GM23338 (cell line): ENCODE measurements around the gene WNT2. TPM values are rescaled to one million over a fixed set of nuclear protein-coding genes. Genes with fewer than 3 reads are reported as not detected.

Experiments used
- ATAC-seq: fragments of 200-7000 bp; cut with Tn5 transposase; 3 replicates; pipeline ENCODE4 v1.9.1; 2020
- DNase-seq: peaks from one replicate; pipeline ENCODE4 v3.0.0-alpha.2; 2015; ENCODE audit warnings: low spot score
- H2AFZ ChIP-seq: fragments of 200-600 bp; sonication (generic); 2 replicates; pipeline ENCODE4 v1.8.0; 2016; ENCODE audit warnings: antibody characterized with exemption, mild to moderate bottlenecking, moderate library complexity
- H3F3A ChIP-seq: fragments of 200-600 bp; sonication (generic); replicated peaks from 2 replicates; pipeline ENCODE4 v1.8.0; 2017; ENCODE audit warnings: antibody characterized with exemption, mixed run types, low read depth
- H3K27ac ChIP-seq: fragments of 200-600 bp; sonication (generic); 2 replicates; pipeline ENCODE4 v1.6.1; 2016; ENCODE audit warnings: low read depth
- H3K27me3 ChIP-seq: fragments of 200-600 bp; sonication (generic); 2 replicates; pipeline ENCODE4 v1.8.0; 2016; ENCODE audit warnings: mild to moderate bottlenecking, mixed run types, moderate library complexity; ENCODE audit not compliant: insufficient read depth
- H3K36me3 ChIP-seq: fragments of 200-600 bp; sonication (generic); 2 replicates; pipeline ENCODE4 v1.8.0; 2016; ENCODE audit warnings: mild to moderate bottlenecking; ENCODE audit not compliant: insufficient read depth
- H3K4me1 ChIP-seq: fragments of 200-600 bp; sonication (generic); 2 replicates; pipeline ENCODE4 v1.8.0; 2016; ENCODE audit warnings: mild to moderate bottlenecking, moderate library complexity; ENCODE audit not compliant: insufficient read depth
- H3K4me2 ChIP-seq: fragments of 200-600 bp; sonication (generic); 2 replicates; pipeline ENCODE4 v1.7.1; 2017; ENCODE audit warnings: mixed run types
- H3K4me3 ChIP-seq: fragments of 200-600 bp; sonication (generic); 2 replicates; pipeline ENCODE4 v1.6.1; 2016; ENCODE audit warnings: mixed run types
- H3K79me2 ChIP-seq: fragments of 200-600 bp; sonication (generic); replicated peaks from 2 replicates; pipeline ENCODE4 v1.8.0; 2017; ENCODE audit warnings: mild to moderate bottlenecking; ENCODE audit not compliant: insufficient read depth
- H3K9me2 ChIP-seq: fragments of 200-600 bp; sonication (generic); 2 replicates; pipeline ENCODE4 v1.8.0; 2017; ENCODE audit not compliant: insufficient read depth
- H4K20me1 ChIP-seq: fragments of 200-600 bp; sonication (generic); replicated peaks from 2 replicates; pipeline ENCODE4 v1.8.0; 2017; ENCODE audit warnings: mild to moderate bottlenecking; ENCODE audit not compliant: insufficient read depth
- H3K27ac Mint-ChIP-seq: 2 replicates; pipeline ENCODE4 v1.8.0; 2020; ENCODE audit warnings: inconsistent platforms, mild to moderate bottlenecking, moderate library complexity, mixed read lengths
- H3K27me3 Mint-ChIP-seq: 3 replicates; pipeline ENCODE4 v1.8.0; 2022; ENCODE audit warnings: low read depth, mild to moderate bottlenecking, moderate library complexity, mixed read lengths, inconsistent platforms; ENCODE audit not compliant: insufficient read depth, poor library complexity
- H3K36me3 Mint-ChIP-seq: 3 replicates; pipeline ENCODE4 v1.8.0; 2021; ENCODE audit warnings: low read depth, mild to moderate bottlenecking, inconsistent platforms, moderate library complexity, mixed read lengths
- H3K4me1 Mint-ChIP-seq: 3 replicates; pipeline ENCODE4 v1.8.0; 2020; ENCODE audit warnings: mild to moderate bottlenecking, inconsistent platforms, mixed read lengths
- H3K4me3 Mint-ChIP-seq: 3 replicates; pipeline ENCODE4 v1.8.0; 2021; ENCODE audit warnings: moderate library complexity, mild to moderate bottlenecking, inconsistent platforms, mixed read lengths
- H3K9me3 Mint-ChIP-seq: 3 replicates; pipeline ENCODE4 v1.8.0; 2020; ENCODE audit warnings: moderate library complexity, mild to moderate bottlenecking, inconsistent platforms, mixed read lengths
- CTCF ChIP-seq, 2 experiments: fragments of 200-600 bp in 1 of 2; sonication (generic) in 1 of 2; conservative IDR thresholded peaks; 2 replicates each; pipeline versions ENCODE4 v1.5.1 to v1.6.1; 2016 to 2017; ENCODE audit warnings: antibody characterized with exemption in 2 of 2, low read depth in 2 of 2, mild to moderate bottlenecking in 2 of 2, moderate library complexity in 1 of 2
- ETS1 ChIP-seq: IDR thresholded peaks from 2 replicates; pipeline ENCODE4 v1.6.1; 2016; ENCODE audit warnings: antibody characterized with exemption
- EZH2 ChIP-seq: fragments of 200-600 bp; sonication (generic); IDR thresholded peaks from one replicate; pipeline ENCODE4 v1.8.0; 2017; ENCODE audit warnings: antibody characterized with exemption, mild to moderate bottlenecking, low read depth; ENCODE audit not compliant: unreplicated experiment
- EZH2phosphoT487 ChIP-seq: fragments of 200-600 bp; sonication (generic); IDR thresholded peaks from one replicate; pipeline ENCODE4 v1.8.1; 2018; ENCODE audit warnings: antibody characterized with exemption; ENCODE audit not compliant: unreplicated experiment
- JUNB ChIP-seq: IDR thresholded peaks from one replicate; pipeline ENCODE4 v1.6.1; 2016; ENCODE audit warnings: antibody characterized with exemption; ENCODE audit not compliant: unreplicated experiment
- NANOG ChIP-seq: IDR thresholded peaks from 2 replicates; pipeline ENCODE4 v1.6.1; 2016; ENCODE audit warnings: antibody characterized with exemption, borderline replicate concordance
- POLR2AphosphoS5 ChIP-seq: IDR thresholded peaks from 2 replicates; pipeline ENCODE4 v1.6.1; 2016; ENCODE audit warnings: antibody characterized with exemption, low read depth
- STAT1 ChIP-seq: IDR thresholded peaks from one replicate; pipeline ENCODE4 v1.6.1; 2016; ENCODE audit warnings: antibody characterized with exemption; ENCODE audit not compliant: unreplicated experiment
- ZNF331 ChIP-seq: fragments of 250-450 bp; sonication (Bioruptor Pico); IDR thresholded peaks from 2 replicates; pipeline ENCODE4 v1.5.0; 2020; ENCODE audit warnings: low read depth, mild to moderate bottlenecking, moderate library complexity
- ZNF462 ChIP-seq: fragments of 250-450 bp; sonication (Bioruptor Pico); IDR thresholded peaks from 2 replicates; pipeline ENCODE4 v1.5.0; 2020; ENCODE audit warnings: mild to moderate bottlenecking, moderate library complexity
- polyA plus RNA-seq: library from polyadenylated mRNA; unstranded; fragments of >200 nt; fragmentation: Nextera tagmentation; extraction: Ambion mirVana; gene quantifications from 2 replicates; pipeline ENCODE4 v1.2.1, GENCODE V29; 2016
- total RNA-seq: library from RNA; depleted of rRNA; stranded (reverse); fragments of >200 nt; shearing (Covaris generic); gene quantifications from 2 replicates; pipeline ENCODE4 v1.2.3, GENCODE V29; 2014

WNT2 gene
- total and polyA plus RNA-seq, 2 experiments from 2014 or later: not detected

GRCh38 chr7:117270371-117270770 is 52.5 kb downstream of the WNT2 start:
- Histone ChIP-seq H3K27me3 (no peaks in the 10 kb centered on the region), H3K79me2 (no peaks in the 10 kb centered on the region), H4K20me1 (no peaks in the 10 kb centered on the region), H3F3A (no peaks in the 10 kb centered on the region), H3K27ac (no peak overlapping the region), H2AFZ (no peak overlapping the region), H3K4me3 (no peak overlapping the region), H3K9me2 (no peaks in the 10 kb centered on the region), H3K4me1 (no peaks in the 10 kb centered on the region), H3K4me2 (no peak overlapping the region), H3K36me3 (no peaks in the 10 kb centered on the region)
- H3K27ac Mint-ChIP-seq: no peak overlapping the region
- no peaks in the 10 kb centered on the region; the same call in 2 of the 3 replicates for H3K4me1 Mint-ChIP-seq
- no peak for DNase-seq
- no peak overlapping the region for H3K4me3 Mint-ChIP-seq
- no peaks in the 10 kb centered on the region for H3K36me3 Mint-ChIP-seq
- ATAC-seq: no peak
- no peaks in the 10 kb centered on the region for H3K27me3 Mint-ChIP-seq
- no peak for TF ChIP-seq ETS1
- no peak for TF ChIP-seq ZNF462 (CRISPR knock-in tag)
- no peak for TF ChIP-seq JUNB
- TF ChIP-seq STAT1: no peak
- no peak for TF ChIP-seq POLR2AphosphoS5
- TF ChIP-seq NANOG: no peak
- no peak for TF ChIP-seq ZNF331
- TF ChIP-seq CTCF (conservative IDR thresholded peaks at IDR 0.05; ENCODE audit: low read depth in 2 of 2): no peak
- TF ChIP-seq EZH2phosphoT487: no peak
- no peak for TF ChIP-seq EZH2
- no peaks in the 10 kb centered on the region for H3K9me3 Mint-ChIP-seq
